WTC11 (cell line): ENCODE measurements around the gene FAM227B.

ENCODE experiments used
- IRF2 ChIP-seq: sonication (generic); formaldehyde crosslinking; IDR thresholded peaks from 2 replicates; pipeline ENCODE4 v1.8.0; 2022; ENCODE audit warnings: low read depth, missing genetic modification reagents, borderline replicate concordance
- RORB ChIP-seq: fragments of 250-450 bp; sonication (Bioruptor Pico); IDR thresholded peaks from 2 replicates; pipeline ENCODE4 v1.9.0; 2021; ENCODE audit warnings: mild to moderate bottlenecking
- SP1 ChIP-seq: sonication (generic); formaldehyde crosslinking; conservative IDR thresholded peaks from 2 replicates; pipeline ENCODE4 v1.8.1; 2022; ENCODE audit warnings: missing genetic modification reagents
- TF ChIP-seq, protein P1 (sequence below): fragments of 200-600 bp; IDR thresholded peaks from 2 replicates; pipeline ENCODE4 v1.8.0; 2022; ENCODE audit warnings: antibody characterized with exemption
- TF ChIP-seq, protein P2 (sequence below): sonication (generic); formaldehyde crosslinking; IDR thresholded peaks from 2 replicates; pipeline ENCODE4 v1.8.1; 2023; ENCODE audit warnings: mild to moderate bottlenecking, missing genetic modification reagents

GRCh38 chr15:49314716-49315115, 305.9 kb downstream of the FAM227B start:
- TF ChIP-seq SP1 (CRISPR knock-in tag) (no peak), IRF2 (CRISPR knock-in tag) (no peak), RORB (CRISPR knock-in tag) (no peak)
- TF ChIP-seq, protein P1, sequence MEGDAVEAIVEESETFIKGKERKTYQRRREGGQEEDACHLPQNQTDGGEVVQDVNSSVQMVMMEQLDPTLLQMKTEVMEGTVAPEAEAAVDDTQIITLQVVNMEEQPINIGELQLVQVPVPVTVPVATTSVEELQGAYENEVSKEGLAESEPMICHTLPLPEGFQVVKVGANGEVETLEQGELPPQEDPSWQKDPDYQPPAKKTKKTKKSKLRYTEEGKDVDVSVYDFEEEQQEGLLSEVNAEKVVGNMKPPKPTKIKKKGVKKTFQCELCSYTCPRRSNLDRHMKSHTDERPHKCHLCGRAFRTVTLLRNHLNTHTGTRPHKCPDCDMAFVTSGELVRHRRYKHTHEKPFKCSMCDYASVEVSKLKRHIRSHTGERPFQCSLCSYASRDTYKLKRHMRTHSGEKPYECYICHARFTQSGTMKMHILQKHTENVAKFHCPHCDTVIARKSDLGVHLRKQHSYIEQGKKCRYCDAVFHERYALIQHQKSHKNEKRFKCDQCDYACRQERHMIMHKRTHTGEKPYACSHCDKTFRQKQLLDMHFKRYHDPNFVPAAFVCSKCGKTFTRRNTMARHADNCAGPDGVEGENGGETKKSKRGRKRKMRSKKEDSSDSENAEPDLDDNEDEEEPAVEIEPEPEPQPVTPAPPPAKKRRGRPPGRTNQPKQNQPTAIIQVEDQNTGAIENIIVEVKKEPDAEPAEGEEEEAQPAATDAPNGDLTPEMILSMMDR: no peak
- TF ChIP-seq, protein P2, sequence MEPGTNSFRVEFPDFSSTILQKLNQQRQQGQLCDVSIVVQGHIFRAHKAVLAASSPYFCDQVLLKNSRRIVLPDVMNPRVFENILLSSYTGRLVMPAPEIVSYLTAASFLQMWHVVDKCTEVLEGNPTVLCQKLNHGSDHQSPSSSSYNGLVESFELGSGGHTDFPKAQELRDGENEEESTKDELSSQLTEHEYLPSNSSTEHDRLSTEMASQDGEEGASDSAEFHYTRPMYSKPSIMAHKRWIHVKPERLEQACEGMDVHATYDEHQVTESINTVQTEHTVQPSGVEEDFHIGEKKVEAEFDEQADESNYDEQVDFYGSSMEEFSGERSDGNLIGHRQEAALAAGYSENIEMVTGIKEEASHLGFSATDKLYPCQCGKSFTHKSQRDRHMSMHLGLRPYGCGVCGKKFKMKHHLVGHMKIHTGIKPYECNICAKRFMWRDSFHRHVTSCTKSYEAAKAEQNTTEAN: no peak
